ENCODE measurements around the gene SLC5A12.

- TF ChIP-seq EZH2 (IDR thresholded peaks at IDR 0.05; ENCODE audit: borderline replicate concordance, low read depth, low read length, poor library complexity, severe bottlenecking) (no peak), CTCF (conservative IDR thresholded peaks at IDR 0.05; ENCODE audit: low read depth, low read length) (no peak)
These were observed 89.1 kb downstream of the SLC5A12 start for GRCh38 chr11:26632691-26633159.

Data from A673 (cell line).